ENCODE results near the gene CAPN6.

- TF ChIP-seq CTCF (IDR thresholded peaks at IDR 0.05) (no peak), POLR2A (IDR thresholded peaks at IDR 0.05) (no peak)
These were observed 15.2 kb downstream of the CAPN6 start for GRCh38 chrX:111254896-111255693.
